T-helper 2 cell (primary cell): ENCODE results near the gene COP1.
"Not testable (repeated sequence)": the region's sequence is repeated elsewhere in the genome, so short reads cannot be mapped to it uniquely, and the experiment has no call there.

Source experiments
- DNase-seq, 5 experiments: peaks; one replicate each; pipeline versions ENCODE4 v3.0.0 to v3.0.0-alpha.2; 2012 to 2022

COP1 gene

DNA sequence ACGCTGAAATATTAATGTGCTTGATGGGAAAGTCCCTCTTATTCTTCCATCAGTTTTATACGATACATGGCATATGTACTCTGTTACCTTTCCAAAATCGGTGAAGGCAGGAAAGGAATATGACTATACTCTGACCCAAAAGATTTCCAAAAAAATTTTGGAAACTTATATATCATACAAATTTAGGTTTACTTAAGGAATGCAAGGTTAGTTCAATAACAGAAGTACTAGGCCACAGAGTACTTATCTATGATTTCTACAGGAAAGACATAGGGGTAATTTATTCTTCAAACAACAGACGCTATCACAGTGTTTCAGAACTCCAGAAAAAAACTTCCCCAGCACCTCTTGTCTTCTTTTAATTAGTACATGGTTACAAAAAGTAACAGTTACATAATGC is 84.8 kb downstream of the COP1 start:
- no peak for DNase-seq

DNA sequence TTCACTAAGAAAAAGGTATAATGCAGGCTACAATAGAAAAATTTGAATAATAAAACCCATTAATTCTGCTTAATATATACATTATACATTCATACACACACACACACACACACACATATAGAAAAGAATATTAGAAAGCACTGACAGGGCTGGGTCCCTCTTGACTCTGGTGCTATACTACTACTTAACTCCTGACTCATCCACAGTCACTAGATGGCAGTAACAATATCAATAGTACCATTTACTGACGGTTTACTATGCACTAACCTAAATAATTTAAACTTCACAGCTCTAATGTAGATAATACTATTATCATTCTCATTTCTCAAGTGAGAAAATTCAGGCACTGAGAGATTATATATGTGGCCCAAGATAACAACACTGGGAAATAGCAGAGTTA is 87.5 kb downstream of the COP1 start:
- DNase-seq, result peak in 1 of 5 experiments; percentile 37

DNA sequence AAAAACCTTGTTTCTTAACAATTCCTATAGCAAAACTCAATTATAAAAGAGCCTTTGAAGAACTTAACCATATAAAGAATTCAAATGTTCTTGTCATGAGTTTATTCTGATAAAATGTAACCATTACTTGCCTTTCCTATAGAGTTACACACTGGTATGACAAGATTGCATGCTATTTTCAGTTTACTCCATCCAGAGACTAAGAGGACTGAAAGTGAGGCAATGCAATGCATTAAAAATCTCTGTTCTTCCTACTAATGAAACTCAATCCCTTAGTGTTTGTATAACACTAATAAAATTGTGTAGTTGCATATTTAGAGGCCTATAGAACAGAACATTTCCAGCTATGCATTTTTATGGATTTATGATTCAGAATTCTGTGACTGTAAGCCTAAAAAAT is 88.1 kb downstream of the COP1 start:
- no peak for DNase-seq

DNA sequence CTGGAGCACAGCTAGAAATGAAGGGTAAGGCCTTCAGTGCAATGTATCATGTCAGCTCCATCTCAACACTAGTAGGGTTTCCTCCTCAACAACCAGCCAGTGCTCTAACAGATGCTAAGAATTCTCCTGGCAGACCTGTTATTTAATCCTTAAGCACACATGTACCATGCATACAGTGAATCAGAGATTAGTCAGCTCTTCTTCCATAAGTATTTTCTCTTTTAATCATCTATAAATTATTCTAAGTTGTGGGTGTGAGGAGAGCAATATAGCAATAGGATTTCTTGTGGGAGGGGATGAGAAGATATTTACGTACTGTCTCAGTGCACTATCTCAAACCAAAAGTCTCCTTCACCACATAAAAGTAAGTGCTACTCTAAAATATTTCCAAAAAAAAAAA is 95.3 kb downstream of the COP1 start:
- DNase-seq, result no peak

DNA sequence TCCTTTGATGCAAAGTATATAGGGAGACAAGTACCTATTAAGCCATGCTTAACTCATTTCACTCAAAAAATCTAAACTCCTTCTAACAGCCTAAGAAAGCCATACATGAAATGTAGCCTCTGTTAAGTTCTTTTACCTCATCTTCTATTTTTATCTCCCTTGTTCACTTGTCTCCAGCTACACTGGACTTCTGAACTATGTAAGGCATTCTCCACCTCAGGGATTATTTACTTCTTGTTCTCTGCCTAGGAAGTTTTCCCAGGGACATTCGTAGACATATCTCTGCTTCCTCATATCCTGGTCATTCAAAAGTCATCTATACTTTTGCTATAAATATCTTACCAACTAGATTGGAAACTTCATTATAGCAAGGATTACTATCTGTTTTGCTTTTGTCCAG is 96.9 kb downstream of the COP1 start:
- DNase-seq, result no peak

DNA sequence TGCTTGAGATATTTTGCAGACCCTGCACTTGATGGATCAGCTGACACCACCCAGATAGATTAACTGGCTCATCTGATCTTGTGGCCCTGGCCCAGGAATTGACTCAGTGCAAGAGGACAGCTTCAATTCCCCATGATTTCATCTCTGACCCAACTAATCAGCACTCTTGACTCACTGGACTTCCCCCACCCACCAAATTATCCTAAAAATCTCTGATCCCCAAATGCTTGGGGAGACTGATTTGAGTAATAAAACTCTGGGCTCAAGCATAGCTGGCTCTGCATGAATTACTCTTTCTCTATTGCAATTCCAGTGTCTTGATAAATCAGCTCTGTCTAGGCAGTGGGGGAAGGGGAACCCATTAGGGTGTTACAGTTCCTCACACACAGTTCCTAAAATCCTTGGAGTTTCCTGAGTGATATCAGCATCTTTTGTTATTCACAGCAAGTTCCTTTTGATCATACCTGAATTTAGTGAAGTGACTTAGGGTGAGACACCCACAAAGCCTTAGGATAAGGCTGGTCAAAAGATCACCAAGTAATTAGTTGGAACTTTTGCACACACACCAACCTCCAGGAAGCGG is 104.2 kb downstream of the COP1 start:
- no peak for DNase-seq

DNA sequence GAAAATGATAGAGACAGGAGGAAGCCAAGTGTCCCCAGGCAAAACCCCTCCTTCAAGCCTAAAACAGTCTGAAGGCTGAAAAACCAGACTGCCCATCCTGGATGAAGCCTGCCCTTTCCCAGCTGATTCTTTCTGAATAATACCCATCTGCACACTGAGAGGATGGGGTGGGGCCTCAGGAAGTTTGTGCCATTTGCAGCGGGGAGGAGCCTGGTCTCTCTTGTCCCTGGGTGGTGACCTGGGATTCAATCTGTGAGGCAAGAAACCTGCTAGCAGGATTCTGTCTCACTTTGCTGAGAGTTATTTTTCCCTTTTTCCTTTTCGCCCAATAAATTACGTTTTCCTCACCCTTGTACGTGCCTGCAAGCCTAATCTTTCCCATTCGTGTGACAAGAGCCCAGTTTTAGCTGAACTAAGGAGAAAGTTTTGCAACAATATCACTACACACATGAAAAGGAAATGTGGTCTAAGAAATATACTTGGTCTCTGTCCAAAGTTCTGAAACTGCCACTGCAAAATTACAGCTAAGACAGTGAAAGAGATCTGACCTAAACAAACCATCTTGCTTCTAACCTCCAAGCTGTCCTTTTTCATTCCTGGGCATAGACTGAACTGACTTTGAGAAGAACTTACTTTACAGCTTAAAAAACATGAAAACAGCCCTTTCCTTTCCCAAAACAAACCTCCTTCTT is 105.0 kb downstream of the COP1 start:
- peak in 1 of 5 experiments; percentile 5 for DNase-seq

DNA sequence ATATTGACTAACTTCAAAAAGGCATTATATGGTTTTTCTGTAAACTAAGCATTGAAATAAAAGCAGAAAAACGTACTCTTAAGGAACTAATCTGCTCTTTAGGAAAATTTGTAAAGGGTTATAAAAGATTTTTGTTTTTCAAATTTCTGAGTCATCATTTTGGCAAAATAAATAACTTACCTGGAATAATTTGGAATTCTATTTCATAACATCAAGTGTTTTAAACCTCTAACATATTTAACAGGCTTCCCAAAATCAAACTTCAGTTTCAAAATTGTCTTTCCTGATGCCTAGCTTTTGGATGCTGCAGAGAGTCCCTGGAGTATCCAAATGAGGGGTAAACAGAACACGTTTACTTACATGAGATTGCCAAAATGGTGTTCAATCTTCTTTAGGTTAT is 108.5 kb downstream of the COP1 start:
- DNase-seq, result no peak

DNA sequence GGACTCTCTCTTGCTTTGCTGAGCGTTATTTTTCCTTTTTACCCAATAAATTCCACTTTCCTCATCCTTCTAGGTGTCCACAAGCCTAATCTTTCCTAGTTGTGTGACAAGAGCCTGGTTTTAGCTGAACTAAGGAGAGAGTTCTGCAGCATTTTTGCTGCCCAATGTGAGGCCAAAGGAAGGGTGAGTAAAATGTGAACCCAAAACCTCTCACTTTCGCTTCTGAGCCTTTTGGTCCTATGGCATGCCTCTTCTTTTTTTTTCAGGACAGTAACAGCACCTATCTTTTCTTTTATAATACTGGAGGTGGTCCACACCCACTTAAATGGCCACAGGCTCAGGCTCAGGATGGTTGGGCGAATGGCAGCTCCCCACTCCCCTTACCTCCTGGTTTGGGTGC is 111.1 kb downstream of the COP1 start:
- no peak for DNase-seq

DNA sequence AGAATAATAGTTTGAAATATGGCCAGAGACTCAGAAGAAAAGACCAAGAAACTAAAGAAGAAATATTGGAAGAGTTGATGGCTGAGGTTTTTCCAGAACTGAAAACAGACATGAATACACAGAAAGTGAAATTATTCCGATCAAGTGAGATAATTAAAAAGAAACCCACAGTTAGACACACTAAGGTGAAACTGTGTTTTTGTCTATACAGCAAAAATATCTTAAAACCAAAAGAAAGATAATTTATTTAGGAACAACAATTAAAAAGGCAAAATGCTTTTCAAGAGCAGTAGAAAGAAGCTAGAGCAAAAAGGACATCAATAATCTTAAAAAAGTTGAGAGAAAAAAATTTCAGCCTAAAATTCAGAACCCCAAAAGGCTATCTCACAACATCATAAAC is 116.3 kb downstream of the COP1 start:
- no peak for DNase-seq

DNA sequence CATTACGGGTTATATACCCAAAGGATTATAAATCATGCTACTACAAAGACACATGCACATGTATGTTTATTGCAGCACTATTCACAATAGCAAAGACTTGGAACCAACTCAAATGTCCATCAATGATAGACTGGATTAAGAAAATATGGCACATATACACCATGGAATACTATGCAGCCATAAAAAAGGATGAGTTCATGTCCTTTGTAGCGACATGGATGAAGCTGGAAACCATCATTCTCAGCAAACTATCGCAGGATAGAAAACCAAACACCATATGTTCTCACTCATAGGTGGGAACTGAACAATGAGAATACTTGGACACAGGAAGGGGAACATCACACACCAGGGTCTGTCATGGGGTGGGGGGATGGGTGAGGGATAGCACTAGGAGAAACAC is 119.3 kb downstream of the COP1 start:
- DNase-seq, result not testable (repeated sequence)

DNA sequence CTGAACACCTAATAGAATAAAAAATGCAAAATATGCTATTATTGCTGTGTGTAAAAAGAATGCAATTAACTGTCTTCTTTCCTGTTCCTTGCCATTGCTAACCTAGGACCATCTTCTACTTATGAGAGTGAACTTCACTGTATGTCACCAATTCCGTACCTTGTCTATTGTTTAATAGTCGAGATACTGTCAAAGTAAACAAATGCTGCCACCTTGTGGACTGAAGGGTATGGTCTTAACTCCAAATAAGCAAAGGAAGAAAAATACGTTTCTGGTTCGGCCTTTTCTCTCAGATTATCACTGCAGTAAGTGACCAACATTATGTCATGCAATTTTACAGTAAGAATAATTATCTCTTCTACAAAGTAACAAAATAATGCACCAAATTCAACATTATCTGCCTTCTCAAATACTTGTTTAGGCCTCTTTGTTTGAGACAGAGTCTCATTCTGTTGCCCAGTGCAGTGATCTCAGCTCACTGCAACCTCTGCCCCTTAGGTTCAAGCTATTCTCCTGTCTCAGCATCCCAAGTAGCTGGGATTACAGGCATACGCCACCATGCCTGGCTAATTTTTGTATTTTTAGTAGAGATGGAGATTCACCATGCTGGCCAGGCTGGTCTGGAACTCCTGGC is 133.4 kb downstream of the COP1 start:
- peak in 1 of 5 experiments; percentile 56 for DNase-seq

DNA sequence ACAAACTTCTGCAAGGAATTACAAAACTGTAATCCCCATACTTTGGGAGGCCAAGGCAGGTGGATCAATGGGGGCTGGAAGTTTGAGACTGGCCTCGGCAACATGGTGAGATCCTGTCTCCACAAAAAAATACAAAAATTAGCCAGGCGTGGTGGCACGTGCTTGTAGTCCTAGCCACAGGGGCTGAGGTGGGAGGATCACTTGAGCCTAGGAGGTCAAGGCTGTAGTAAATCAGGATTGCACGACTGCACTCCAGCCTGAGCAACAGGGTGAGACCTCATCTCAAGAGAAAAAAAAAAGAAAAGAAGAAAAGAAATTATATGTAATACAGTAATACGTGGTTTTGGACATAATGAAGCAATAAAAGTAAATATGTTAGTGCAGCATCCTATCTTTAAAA is 138.2 kb downstream of the COP1 start:
- DNase-seq, result no peak

DNA sequence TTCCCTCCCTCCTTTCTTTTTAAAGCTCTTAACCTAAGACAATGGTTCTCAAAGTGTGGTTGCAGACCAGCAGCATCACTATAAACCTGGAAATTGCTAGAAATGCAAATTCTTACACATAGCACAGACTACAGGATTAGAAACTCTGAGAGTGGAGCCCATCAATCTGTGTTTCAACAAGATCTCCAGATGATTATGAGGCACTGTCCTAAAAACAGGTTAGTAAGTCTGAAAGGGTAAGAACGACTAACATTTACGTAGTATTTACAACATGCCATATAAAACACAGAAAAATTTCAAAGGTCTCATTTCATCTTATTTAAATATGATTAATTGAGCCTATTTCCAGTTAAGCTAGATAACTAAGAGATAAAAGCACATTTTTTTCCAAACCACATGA is 138.8 kb downstream of the COP1 start:
- no peak for DNase-seq

DNA sequence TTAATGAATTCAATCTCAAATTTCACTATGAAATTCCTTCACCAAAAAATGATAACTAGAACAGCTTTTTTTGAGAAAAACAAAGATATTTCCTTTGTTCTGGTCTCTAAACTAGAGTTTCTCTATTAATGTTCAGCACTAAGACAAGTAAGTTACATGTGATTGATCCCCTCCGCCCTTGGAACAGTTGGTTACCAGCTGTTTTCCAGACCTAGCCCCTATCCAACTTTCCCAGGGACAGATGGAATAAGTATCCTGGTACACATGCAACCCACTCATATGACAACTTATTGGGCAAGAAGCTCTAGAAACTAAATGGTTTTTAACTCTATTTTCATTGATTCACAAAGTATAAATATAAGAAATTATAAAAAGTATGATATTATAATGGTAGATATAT is 140.4 kb downstream of the COP1 start:
- DNase-seq, result no peak

DNA sequence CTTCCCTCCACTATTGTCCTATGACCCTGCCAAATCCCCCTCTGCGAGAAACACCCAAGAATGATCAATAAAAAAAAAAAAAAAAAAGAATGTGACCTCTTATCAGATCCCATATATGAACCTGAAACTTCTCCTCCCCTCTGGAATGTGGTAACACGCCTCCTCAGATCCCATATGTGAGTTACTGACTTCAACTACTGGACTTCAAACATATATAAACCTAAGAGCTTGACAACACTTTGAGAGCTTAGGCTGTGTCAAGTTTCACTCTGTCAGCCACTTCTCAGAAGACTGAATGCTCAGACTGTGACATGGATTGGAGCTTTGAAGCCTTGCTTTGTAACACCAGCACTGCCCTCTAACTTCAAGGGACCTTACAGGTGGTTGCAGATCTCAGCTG is 148.4 kb downstream of the COP1 start:
- no peak for DNase-seq

DNA sequence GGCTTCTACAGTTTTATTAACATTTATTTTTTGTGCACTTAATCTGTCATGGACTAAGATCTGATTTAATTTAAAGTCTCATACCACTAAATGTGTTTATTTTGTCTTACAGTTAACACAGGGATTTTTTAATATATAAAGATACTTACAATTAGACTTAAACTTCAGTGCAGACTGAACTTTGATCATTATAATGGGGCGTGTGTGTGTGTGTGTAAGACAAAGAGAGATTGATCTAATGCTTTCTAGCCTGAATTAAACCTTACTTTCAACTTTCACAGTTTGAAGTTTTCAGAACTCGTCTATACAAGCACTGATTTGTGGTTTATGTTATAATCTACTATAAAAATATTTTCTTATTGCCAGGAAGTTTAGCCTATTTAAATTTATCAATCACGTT is 150.8 kb downstream of the COP1 start:
- DNase-seq, result no peak

DNA sequence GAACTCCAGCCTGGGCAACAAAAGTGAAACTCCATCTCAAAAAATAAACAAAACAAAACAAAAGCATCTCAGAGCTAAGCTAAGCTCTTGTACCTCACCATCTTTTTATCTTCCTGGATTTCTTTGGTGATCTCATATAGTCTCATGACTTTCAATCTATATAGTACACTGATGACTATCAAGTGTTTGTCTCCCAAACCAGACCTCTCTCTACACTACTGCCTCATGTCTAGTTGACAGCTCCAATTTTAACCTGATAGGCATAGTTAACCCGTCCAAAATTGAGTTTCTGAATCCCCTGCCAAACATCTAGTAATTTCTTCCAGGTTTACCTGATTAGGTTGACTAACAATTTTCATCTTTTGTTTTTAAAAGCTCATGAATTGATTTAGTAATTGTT is 151.7 kb downstream of the COP1 start:
- DNase-seq, result no peak

DNA sequence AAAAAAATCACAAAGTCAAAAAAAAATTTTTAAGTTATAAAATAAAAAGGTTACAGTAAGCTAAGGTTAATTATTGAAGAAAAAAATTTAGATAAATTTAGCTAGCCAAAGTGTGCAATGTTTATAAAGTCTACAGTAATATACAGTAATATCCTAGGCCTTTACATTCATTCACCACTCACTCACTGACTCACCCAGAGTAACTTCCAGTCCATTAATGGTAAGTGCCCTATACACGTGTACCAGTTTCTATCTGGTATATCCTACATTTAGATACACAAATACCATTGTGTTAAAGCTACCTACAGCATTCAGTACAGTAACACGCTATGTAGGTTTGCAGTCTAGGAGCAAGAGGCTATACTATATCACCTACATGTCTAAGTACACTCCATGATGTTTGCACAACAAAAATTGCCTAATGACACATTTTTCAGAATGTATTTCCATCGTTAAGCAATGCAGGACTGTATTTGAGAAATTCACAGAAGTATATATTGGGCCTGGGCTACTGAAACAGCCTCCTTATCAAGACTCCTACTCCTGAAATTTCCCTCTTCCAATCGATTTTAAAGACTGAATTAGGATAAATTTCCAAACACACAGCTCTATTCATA is 155.1 kb downstream of the COP1 start:
- no peak for DNase-seq

DNA sequence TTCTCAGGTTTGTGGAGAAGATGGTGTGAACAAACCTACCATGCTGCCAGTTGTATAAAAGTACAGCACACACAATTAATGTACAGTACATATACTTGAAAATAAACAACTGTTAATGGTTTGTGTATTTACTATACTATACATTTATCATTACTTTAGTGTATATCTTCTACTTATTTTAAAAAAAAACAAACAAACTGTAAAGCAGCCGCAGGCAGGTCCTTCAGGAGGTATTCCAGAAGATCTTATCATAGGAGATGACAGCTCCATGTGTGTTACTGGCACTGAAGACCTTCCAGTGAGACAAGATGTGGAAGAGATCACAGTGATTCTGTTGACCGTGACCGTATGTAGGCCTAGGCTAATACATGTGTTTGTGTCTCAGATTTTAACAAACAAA is 155.7 kb downstream of the COP1 start:
- DNase-seq, result no peak

DNA sequence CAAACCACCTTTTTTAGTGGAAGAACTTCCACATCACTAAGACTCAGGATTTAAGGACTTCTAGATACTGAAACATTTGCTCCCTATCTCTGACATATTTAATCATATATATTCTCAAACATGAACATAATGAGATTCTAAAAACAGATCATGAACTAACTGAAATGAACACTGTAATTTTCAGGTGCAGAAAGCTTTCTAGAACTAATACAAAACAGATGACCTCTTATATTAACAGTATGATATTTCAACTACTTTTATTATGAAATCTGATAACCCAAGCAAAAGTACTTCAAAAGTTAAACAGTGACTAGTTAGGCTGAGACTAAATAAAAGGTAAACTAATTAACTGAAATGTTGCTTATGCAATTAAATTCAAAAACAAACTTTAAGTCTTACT is 157.5 kb downstream of the COP1 start:
- no peak for DNase-seq

DNA sequence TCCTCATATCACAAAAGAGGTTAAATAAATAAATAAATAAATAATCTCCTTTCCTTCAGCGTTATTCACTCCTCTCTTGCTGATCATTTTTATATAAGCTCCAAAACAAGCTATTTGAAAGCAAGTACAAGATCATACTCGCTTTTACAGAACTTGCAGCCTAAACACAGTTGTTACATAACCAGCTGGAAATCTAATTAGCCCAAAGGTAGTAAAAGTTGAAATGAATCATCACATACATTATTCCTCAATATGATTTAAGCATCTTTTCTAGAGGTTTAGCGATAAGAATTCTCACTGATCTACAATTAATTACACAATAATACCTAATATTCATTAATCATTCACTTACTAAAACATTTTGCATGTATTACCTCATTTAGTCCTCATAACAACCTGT is 160.2 kb downstream of the COP1 start:
- DNase-seq, result no peak

DNA sequence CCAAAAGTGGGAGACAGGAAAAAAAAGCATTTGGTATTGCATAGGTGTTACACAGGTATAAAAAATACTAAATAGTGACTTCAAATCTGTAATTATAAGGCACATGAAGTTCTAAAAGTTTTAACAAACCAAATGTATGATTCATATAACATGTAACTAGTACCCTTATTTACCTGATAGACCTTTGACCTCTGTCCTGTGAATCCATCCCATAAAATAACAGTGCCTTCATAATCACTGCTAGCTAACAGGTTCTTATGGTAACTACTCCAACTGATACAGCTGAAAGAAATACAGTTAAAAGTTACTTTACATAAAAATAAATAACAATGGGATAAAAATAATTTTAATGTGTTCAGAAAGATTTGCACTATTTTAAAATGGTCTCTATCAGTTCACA is 163.5 kb downstream of the COP1 start:
- DNase-seq, result no peak

DNA sequence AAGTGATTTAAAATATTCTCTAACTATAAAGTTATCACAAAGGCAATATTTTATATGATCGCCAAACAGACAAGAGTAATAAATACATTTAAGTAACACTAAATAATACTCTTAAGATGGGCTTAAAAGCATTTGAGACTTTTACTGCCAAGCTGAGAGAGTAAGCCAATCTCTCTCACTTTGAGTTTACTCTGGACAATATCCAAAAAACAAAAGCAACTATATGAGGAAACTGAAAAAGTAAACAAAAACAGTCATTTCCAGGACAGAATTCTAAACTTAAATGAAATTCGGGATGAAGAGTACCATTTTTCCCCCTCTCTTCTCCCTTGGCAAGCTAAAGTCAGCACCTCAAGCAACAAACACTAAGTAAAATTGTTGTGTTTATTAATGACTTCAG is 173.2 kb downstream of the COP1 start:
- no peak for DNase-seq
